ENCODE data around the gene CAMK1D.
"Not testable (repeated sequence)": the region's sequence is repeated elsewhere in the genome, so short reads cannot be mapped to it uniquely, and the experiment has no call there.

CAMK1D gene

GRCh38 chr10:12332572-12333379, 16.6 kb upstream of the CAMK1D start:
- DNase-seq (no peak), ATAC-seq (no peak)
- Mint-ChIP-seq H3K4me3 (peak overlapping the region; percentile 26), H3K9me3 (no peaks in the 10 kb centered on the region), H3K27ac (peak overlapping the region; percentile 71), H3K27me3 (peaks cover 3% of the 10 kb centered on the region), H3K4me1 (peaks cover 21% of the 10 kb centered on the region), H3K36me3 (ENCODE audit: low read depth) (no peaks in the 10 kb centered on the region)

DNA sequence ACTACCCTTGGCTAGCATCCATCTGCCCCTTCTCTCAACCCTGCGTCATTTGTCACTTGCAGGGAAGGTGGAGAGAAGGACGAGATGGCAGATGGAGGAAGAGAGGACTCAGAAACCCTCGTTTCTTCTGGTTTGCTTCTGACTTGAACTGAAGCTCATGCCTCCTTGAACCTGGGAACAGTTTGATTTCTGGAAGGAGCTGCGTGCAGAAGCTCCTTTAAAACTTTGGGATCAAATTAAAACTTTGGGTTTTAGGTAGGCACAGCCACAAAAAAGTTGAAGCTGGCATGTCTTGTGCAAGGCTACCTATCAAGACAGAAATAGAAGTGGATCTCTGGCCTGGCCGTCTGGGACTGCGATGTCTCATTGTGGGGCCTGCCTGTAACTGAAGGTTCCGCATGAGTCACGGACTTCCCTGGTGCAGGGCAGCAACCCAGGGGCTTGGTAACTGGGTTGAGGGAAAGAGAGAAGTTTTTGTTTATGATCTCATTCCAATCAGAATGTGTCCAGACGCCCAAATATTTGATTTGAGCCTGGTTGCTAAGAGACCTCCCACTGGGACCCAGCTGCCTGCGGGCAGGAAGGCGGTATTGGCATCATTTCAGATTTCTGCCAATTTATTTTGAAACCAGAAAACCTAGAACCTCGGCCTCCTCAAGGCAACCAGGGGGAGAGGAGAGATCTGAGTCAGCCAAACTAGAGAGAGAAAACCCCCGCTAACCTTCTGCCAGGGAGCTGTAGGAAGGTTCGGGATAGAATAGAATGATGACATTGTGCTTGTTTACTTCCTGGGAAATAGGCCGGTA, 15.8 kb upstream of the CAMK1D start:
- Mint-ChIP-seq H3K36me3 (ENCODE audit: low read depth) (no peaks in the 10 kb centered on the region), H3K27ac (peak overlapping the region; percentile 71), H3K27me3 (peaks cover 3% of the 10 kb centered on the region), H3K4me1 (peaks cover 21% of the 10 kb centered on the region), H3K4me3 (peak overlapping the region; percentile 26), H3K9me3 (no peaks in the 10 kb centered on the region)
- DNase-seq (peak; percentile 50), ATAC-seq (peak; percentile 98)

GRCh38 chr10:12334186-12334530, 15.2 kb upstream of the CAMK1D start:
- H3K9me3 Mint-ChIP-seq: no peaks in the 10 kb centered on the region
- no peak for DNase-seq

DNA sequence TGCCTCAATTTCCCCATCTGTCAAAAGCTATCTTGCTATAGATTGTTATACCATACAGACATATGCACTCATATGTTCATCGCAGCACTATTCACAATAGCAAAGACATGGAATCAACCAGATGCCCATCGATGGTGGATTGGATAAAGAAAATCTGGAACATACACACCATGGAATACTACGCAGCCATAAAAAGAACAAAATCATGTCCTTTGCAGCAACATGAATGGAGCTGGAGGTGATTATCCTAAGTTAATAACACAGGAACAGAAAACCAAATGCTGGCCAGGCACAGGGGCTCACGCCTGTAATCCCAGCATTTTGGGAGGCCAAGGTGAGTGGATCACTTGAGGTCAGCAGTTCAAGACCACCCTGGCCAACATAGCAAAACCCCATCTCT, 14.2 kb upstream of the CAMK1D start:
- not testable (repeated sequence) for H3K27ac Mint-ChIP-seq; H3K4me3 Mint-ChIP-seq; DNase-seq; H3K36me3 Mint-ChIP-seq (ENCODE audit: low read depth); ATAC-seq; H3K9me3 Mint-ChIP-seq; H3K27me3 Mint-ChIP-seq
- H3K4me1 Mint-ChIP-seq: peaks cover 23% of the 10 kb centered on the region

More at GRCh38 chr10:12334186-12334530, 15.2 kb upstream of the CAMK1D start:
- Mint-ChIP-seq H3K27me3 (peaks cover 3% of the 10 kb centered on the region), H3K4me1 (peaks cover 21% of the 10 kb centered on the region), H3K36me3 (ENCODE audit: low read depth) (no peaks in the 10 kb centered on the region), H3K4me3 (no peak overlapping the region), H3K27ac (peak overlapping the region; percentile 71)
- no peak for ATAC-seq

GRCh38 chr10:12337453-12338372, 11.6 kb upstream of the CAMK1D start:
- peaks cover 4% of the 10 kb centered on the region for H3K27me3 Mint-ChIP-seq
- peaks cover 35% of the 10 kb centered on the region for H3K4me1 Mint-ChIP-seq
- H3K4me3 Mint-ChIP-seq: no peak overlapping the region
- DNase-seq (no peak), ATAC-seq (no peak)
- no peaks in the 10 kb centered on the region for H3K36me3 Mint-ChIP-seq (ENCODE audit: low read depth)
- H3K9me3 Mint-ChIP-seq: no peaks in the 10 kb centered on the region
- H3K27ac Mint-ChIP-seq: no peak overlapping the region

DNA sequence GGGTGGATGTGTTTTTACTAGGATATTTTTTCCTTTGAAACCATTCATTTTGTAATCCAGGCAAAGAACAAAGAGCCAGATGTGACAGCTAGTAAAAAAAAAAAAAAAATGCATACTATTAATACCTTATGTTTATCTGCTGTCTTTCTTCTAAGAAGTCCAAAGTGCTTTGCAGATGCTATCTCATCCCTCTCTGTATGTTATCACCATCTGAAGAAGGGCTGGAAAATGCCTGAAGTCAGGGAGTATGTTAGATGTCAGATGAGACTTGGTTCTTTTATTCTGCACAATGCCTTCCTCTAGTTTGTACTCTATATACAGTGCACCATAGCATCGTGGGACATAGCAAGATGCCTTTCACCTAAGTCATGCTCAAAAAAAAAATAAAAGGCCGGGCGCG, 10.4 kb upstream of the CAMK1D start:
- no peak overlapping the region for H3K4me3 Mint-ChIP-seq
- H3K27me3 Mint-ChIP-seq: peaks cover 2% of the 10 kb centered on the region
- no peak overlapping the region for H3K27ac Mint-ChIP-seq
- no peak for DNase-seq
- H3K36me3 Mint-ChIP-seq (ENCODE audit: low read depth): no peaks in the 10 kb centered on the region
- H3K4me1 Mint-ChIP-seq: peaks cover 23% of the 10 kb centered on the region
- no peaks in the 10 kb centered on the region for H3K9me3 Mint-ChIP-seq
- ATAC-seq: no peak

DNA sequence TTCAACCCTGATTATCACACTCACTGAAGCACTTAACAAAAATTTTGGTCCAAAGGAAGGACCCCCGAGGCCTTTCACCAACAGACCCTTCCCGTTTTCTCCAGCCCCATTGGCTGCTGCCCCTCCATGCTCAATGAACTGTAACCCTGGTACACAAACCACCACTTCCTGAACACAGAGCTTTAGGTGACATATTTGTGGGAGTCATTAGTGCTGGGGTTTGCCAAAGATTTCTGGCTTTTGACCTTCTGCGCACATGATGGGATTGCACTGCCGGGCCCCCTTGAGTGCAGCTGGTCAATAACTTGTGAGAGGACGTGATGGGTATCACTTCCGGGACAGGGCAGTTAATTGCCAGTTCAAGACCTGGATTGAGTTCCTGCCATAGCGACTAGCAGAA, 9.0 kb upstream of the CAMK1D start:
- no peak for DNase-seq
- no peak overlapping the region for H3K27ac Mint-ChIP-seq
- H3K9me3 Mint-ChIP-seq: no peaks in the 10 kb centered on the region
- ATAC-seq: no peak
- H3K36me3 Mint-ChIP-seq (ENCODE audit: low read depth): no peaks in the 10 kb centered on the region
- peaks cover 18% of the 10 kb centered on the region for H3K4me1 Mint-ChIP-seq
- no peak overlapping the region for H3K4me3 Mint-ChIP-seq
- H3K27me3 Mint-ChIP-seq: peaks cover 2% of the 10 kb centered on the region

GRCh38 chr10:12340937-12341336, 8.4 kb upstream of the CAMK1D start:
- no peak for ATAC-seq
- no peak overlapping the region for H3K4me3 Mint-ChIP-seq
- peaks cover 2% of the 10 kb centered on the region for H3K27me3 Mint-ChIP-seq
- no peaks in the 10 kb centered on the region for H3K9me3 Mint-ChIP-seq
- DNase-seq: no peak
- H3K27ac Mint-ChIP-seq: no peak overlapping the region
- H3K4me1 Mint-ChIP-seq: peaks cover 18% of the 10 kb centered on the region
- no peaks in the 10 kb centered on the region for H3K36me3 Mint-ChIP-seq (ENCODE audit: low read depth)

GRCh38 chr10:12341526-12341925, 7.8 kb upstream of the CAMK1D start:
- no peaks in the 10 kb centered on the region for H3K9me3 Mint-ChIP-seq
- H3K4me1 Mint-ChIP-seq: peaks cover 18% of the 10 kb centered on the region
- no peak overlapping the region for H3K27ac Mint-ChIP-seq
- no peak overlapping the region for H3K4me3 Mint-ChIP-seq
- H3K27me3 Mint-ChIP-seq: peaks cover 2% of the 10 kb centered on the region
- DNase-seq (no peak), ATAC-seq (no peak)
- H3K36me3 Mint-ChIP-seq (ENCODE audit: low read depth): no peaks in the 10 kb centered on the region

DNA sequence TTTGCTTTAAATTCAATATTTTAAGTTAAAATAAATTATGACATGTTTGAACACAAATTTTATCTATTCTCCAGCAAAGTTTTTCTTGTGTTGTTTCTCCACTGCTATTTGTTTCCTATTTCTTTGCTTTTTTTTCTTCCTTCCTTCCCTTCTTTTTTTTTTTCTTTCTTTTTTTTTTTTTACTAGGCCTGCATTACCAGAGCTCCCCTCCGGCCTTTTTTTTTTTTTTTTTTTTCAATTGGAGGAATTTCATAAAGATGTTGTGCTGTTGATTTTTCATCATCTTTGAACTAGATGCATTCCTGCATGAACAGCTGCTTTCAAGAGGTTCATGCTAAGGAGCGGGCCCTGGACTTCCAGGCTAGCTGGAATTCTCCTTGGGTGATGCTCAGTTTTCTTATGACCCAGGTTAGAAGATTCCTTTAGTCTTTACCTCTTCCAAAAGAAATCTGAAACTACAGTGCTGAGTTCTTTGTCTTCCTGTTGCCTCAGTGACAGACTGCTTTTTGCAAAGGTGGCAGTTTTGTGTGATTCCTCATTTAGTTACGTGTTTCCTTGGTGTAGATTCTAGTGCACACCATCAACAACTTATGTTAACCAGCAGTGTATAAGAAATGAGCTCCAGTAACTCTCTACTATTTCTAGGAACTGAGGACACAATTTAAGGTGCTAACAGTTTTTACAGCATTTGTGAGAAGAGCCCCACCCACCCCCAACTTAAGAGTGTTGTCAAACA, 4.8 kb upstream of the CAMK1D start:
- no peak for ATAC-seq
- Mint-ChIP-seq H3K36me3 (ENCODE audit: low read depth) (no peaks in the 10 kb centered on the region), H3K27me3 (peaks cover 5% of the 10 kb centered on the region), H3K4me1 (peaks cover 30% of the 10 kb centered on the region), H3K27ac (no peak overlapping the region), H3K9me3 (no peaks in the 10 kb centered on the region), H3K4me3 (no peak overlapping the region)
- no peak for DNase-seq

- peaks cover 35% of the 10 kb centered on the region for H3K4me1 Mint-ChIP-seq
- no peaks in the 10 kb centered on the region for H3K9me3 Mint-ChIP-seq
- no peak overlapping the region for H3K4me3 Mint-ChIP-seq
- ATAC-seq (no peak), DNase-seq (no peak)
- H3K27me3 Mint-ChIP-seq: peaks cover 4% of the 10 kb centered on the region
- H3K27ac Mint-ChIP-seq: no peak overlapping the region
- peaks cover 5% of the 10 kb centered on the region for H3K36me3 Mint-ChIP-seq (ENCODE audit: low read depth)
Observed at GRCh38 chr10:12346707-12347106, 2.6 kb upstream of the CAMK1D start.

- ATAC-seq (no peak), DNase-seq (peak; percentile 16)
- peak overlapping the region; percentile 78 for H3K4me3 Mint-ChIP-seq
- H3K4me1 Mint-ChIP-seq: peaks cover 38% of the 10 kb centered on the region
- H3K27me3 Mint-ChIP-seq: peaks cover 4% of the 10 kb centered on the region
- H3K27ac Mint-ChIP-seq: peak overlapping the region; percentile 88
- H3K36me3 Mint-ChIP-seq (ENCODE audit: low read depth): peaks cover 5% of the 10 kb centered on the region
- no peaks in the 10 kb centered on the region for H3K9me3 Mint-ChIP-seq
Observed at GRCh38 chr10:12348294-12348869, 965 bp upstream of the CAMK1D start.

- no peak for DNase-seq
Observed at GRCh38 chr10:12349629-12350166, 351 bp downstream of the CAMK1D start.

More at GRCh38 chr10:12349629-12350166, 351 bp downstream of the CAMK1D start:
- peaks cover 4% of the 10 kb centered on the region for H3K27me3 Mint-ChIP-seq
- no peak for ATAC-seq
- H3K9me3 Mint-ChIP-seq: no peaks in the 10 kb centered on the region
- H3K4me3 Mint-ChIP-seq: peak overlapping the region; percentile 96
- peak overlapping the region; percentile 92 for H3K27ac Mint-ChIP-seq
- H3K4me1 Mint-ChIP-seq: peaks cover 50% of the 10 kb centered on the region
- peaks cover 5% of the 10 kb centered on the region for H3K36me3 Mint-ChIP-seq (ENCODE audit: low read depth)

All from activated naive CD8-positive, alpha-beta T cell treated with anti-CD3 and anti-CD28 coated beads, Interleukin-2, amount 50 U/mL, for 24 hours (primary cell).